Measurements from ENCODE around the gene EPHB4. TPM values are rescaled to one million over a fixed set of nuclear protein-coding genes. Genes with fewer than 3 reads are reported as not detected.
"Not testable (repeated sequence)": the region's sequence is repeated elsewhere in the genome, so short reads cannot be mapped to it uniquely, and the experiment has no call there.

The EPHB4 gene
- total RNA-seq, 1 donor from 2014 or later, result 144 TPM

DNA sequence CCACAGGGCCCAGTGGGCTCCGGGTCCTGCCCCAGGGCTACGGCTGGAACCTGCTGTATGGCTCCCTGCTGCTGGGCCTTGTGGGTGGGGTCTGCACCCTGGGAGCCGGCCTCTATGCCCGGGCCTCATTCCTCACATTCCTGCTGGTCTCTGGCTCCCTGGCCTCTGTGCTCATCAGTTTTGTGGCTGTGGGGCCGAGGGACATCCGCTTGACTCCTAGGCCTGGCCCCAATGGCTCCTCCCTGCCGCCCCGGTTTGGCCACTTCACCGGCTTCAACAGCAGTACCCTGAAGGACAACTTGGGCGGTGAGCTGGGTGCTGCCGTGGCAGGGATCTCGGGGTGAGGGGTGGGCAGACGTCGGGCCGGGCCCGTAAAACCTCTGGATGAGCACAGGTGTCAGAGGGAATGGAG lies 29.6 kb upstream of the EPHB4 start:
- intact Hi-C loops (cut with DNase I), result loop anchor here (10.0 kb wide), 1 partner anchor 312 kb away; no protein-coding TSS in a partner anchor
- peaks cover 21 to 24% of the 10 kb centered on the region in 2 donors for H3K36me3 ChIP-seq
- TF ChIP-seq, protein P1, sequence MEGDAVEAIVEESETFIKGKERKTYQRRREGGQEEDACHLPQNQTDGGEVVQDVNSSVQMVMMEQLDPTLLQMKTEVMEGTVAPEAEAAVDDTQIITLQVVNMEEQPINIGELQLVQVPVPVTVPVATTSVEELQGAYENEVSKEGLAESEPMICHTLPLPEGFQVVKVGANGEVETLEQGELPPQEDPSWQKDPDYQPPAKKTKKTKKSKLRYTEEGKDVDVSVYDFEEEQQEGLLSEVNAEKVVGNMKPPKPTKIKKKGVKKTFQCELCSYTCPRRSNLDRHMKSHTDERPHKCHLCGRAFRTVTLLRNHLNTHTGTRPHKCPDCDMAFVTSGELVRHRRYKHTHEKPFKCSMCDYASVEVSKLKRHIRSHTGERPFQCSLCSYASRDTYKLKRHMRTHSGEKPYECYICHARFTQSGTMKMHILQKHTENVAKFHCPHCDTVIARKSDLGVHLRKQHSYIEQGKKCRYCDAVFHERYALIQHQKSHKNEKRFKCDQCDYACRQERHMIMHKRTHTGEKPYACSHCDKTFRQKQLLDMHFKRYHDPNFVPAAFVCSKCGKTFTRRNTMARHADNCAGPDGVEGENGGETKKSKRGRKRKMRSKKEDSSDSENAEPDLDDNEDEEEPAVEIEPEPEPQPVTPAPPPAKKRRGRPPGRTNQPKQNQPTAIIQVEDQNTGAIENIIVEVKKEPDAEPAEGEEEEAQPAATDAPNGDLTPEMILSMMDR (IDR thresholded peaks at IDR 0.05), result no peak
- H3K27me3 ChIP-seq, result no peaks in the 10 kb centered on the region
- no peak overlapping the region for H3K27ac ChIP-seq
- no peak for DNase-seq (ENCODE audit: low spot score in 2 of 2)
- H3K4me1 ChIP-seq, result peaks cover 3 to 8% of the 10 kb centered on the region in 2 donors
- no peak overlapping the region for H3K4me3 ChIP-seq
- no peaks in the 10 kb centered on the region for H3K9me3 ChIP-seq

DNA sequence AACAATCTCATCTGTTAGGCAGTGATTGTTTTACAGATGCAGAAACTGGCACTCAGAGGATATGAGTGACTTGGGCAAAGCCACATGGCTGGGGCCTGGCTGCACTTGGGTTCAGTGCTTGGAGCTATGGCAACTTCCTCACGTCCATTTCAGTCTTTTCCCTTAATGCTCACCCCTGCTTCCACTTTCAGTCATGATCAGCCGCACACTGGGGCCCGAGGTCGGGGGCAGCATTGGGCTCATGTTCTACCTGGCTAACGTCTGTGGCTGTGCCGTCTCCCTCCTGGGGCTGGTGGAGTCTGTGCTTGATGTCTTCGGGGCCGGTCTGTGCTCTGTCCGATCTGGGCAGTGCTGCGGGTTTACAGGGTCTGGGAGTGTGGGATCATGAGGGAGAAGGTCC lies 28.2 kb upstream of the EPHB4 start:
- Histone ChIP-seq H3K27me3 (no peaks in the 10 kb centered on the region), H3K36me3 (peaks cover 10 to 12% of the 10 kb centered on the region in 2 donors), H3K9me3 (no peaks in the 10 kb centered on the region), H3K4me3 (no peak overlapping the region), H3K27ac (no peak overlapping the region), H3K4me1 (peaks cover 3 to 8% of the 10 kb centered on the region in 2 donors)
- TF ChIP-seq, protein P1 (IDR thresholded peaks at IDR 0.05), result no peak
- intact Hi-C loops (cut with DNase I), result loop anchor here (10.0 kb wide), 1 partner anchor 311 kb away; no protein-coding TSS in a partner anchor
- no peak for DNase-seq (ENCODE audit: low spot score in 2 of 2)

DNA sequence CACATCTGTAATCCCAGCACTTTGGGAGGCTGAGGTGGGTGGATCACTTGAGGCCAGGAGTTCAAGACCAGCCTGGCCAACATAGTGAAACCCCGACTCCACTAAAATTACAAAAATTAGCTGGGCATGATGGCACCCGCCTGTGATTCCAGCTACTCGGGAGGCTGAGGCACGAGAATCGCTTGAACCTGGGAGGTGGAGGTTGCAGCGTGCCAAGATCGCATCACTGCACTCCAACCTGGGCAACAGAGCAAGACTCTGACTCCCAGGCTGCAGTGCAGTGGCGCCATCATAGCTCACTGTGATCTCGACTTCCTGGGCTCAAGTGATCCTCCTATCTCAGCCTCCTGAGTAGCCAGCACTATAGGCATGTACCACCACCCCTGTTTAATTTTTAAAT lies 27.6 kb upstream of the EPHB4 start:
- H3K9me3 ChIP-seq; H3K4me1 ChIP-seq; H3K27ac ChIP-seq; H3K27me3 ChIP-seq; DNase-seq (ENCODE audit: low spot score in 2 of 2); H3K36me3 ChIP-seq; H3K4me3 ChIP-seq: not testable (repeated sequence)
- intact Hi-C loops (cut with DNase I), result loop anchor here (5.0 to 10.0 kb wide), 3 partner anchors 128 to 373 kb away; partner anchors contain the start of gene NYAP1

DNA sequence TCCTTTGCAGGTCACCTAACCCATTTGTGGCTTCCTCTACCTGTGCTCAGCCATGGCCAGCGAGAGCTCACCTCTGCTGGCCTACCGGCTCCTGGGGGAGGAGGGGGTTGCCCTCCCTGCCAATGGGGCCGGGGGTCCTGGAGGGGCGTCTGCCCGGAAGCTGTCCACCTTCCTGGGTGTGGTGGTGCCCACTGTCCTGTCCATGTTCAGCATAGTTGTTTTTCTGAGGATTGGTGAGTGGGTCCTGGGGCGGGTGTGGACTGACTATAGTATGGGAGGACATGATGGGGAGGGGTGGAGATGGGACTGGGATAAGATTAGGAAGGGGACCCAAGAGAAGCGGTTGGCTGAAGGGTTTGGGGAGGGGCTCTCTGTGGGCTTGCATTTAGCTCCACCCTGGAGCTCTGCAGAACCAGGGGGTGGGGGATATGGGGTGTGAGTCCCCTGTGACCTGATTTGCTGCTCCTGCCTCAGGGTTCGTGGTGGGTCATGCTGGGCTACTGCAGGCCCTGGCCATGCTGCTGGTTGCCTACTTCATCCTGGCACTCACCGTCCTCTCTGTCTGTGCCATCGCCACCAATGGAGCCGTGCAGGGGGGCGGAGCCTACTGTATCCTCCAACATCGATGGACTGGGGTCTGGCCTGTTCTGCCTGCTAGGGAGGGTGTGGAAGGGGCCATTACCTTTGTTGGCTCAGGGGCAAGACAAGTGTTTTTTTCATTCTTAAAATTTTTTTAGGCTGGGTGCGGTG lies 27.0 kb upstream of the EPHB4 start:
- TF ChIP-seq, protein P1 (IDR thresholded peaks at IDR 0.05), result no peak
- Histone ChIP-seq H3K9me3 (no peaks in the 10 kb centered on the region), H3K36me3 (peaks cover 4 to 6% of the 10 kb centered on the region in 2 donors), H3K4me1 (peaks cover 3 to 8% of the 10 kb centered on the region in 2 donors), H3K4me3 (no peak overlapping the region), H3K27me3 (no peaks in the 10 kb centered on the region), H3K27ac (no peak overlapping the region)
- intact Hi-C loops (cut with DNase I), result loop anchor here (5.0 to 10.0 kb wide), 3 partner anchors 127 to 372 kb away; partner anchors contain the start of gene NYAP1
- no peak for DNase-seq (ENCODE audit: low spot score in 2 of 2)

DNA sequence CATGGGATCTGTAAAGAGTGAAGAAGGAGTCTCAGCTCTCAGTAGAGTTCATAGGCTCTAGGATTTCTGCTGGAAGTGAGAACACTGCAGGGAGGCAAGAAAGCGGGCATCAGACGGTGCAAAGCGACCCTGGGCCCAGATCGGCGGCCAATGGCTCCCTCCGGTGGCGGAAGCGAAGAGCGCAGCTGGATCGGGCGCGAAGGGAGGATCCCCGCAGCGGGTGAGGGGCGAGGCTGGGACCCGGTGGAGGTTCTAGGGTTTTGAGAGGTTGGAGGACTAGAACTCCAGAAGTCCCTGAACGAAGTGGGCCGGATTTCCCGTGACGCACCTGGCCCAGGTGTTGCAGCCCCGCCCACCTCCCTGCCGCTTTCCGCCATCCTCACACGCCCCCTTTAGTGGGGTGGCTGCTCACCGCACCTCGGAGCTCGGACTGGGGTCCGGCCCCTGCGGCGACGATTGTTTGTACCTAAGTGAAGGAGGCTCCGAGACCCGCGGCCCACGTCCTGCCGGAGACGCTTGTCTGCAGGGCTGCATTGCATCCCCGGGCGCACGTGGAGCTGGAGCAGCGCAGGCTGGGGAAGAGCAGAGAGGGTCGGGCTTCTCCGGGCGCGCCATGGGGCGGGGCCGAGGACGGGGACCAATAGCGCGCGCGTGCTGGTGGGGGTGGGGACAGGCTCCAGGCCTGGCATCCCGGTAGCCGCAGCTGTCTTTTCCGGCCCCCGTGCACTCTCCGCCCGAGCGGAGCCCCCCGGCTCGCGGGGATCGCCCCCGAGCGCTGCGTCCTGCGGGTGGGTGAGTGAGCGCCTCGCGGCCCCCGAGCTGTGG lies 24.9 kb upstream of the EPHB4 start, which contains the start of gene SLC12A9:
Gene SLC12A9, plus strand, starts transcription at position 666 of the 825 bp plus-strand sequence. CDS start 1,485 bp downstream, outside the sequence.
- Histone ChIP-seq H3K9me3 (no peaks in the 10 kb centered on the region), H3K36me3 (peaks cover 4 to 6% of the 10 kb centered on the region in 2 donors), H3K27me3 (no peaks in the 10 kb centered on the region), H3K4me3 (peak within 1 kb of the TSS; percentile 69 to 82), H3K4me1 (peaks cover 3 to 8% of the 10 kb centered on the region in 2 donors), H3K27ac (peak within 1 kb of the TSS; percentile 77 to 85)
- intact Hi-C loops (cut with DNase I), result loop anchor here (1.0 to 10.0 kb wide), 7 partner anchors 14 to 370 kb away; partner anchors contain the start of gene NYAP1
- peak; percentile 55 to 93 for DNase-seq (ENCODE audit: low spot score in 2 of 2)
- TF ChIP-seq, protein P1 (IDR thresholded peaks at IDR 0.05), result peak; percentile 90 to 93 (median 90)
